Glomerular visceral epithelial cell (primary cell): Measurements from ENCODE around the gene OPN3.

Source experiments
- DNase-seq: peaks from one replicate; pipeline ENCODE4 v3.0.0-alpha.2; 2016; ENCODE audit errors: extremely low spot score

OPN3 gene

GRCh38 chr1:241646201-241646600 lies 6.0 kb upstream of the OPN3 start:
- DNase-seq: no peak

GRCh38 chr1:241645199-241645598 lies 5.0 kb upstream of the OPN3 start:
- DNase-seq: no peak

DNA sequence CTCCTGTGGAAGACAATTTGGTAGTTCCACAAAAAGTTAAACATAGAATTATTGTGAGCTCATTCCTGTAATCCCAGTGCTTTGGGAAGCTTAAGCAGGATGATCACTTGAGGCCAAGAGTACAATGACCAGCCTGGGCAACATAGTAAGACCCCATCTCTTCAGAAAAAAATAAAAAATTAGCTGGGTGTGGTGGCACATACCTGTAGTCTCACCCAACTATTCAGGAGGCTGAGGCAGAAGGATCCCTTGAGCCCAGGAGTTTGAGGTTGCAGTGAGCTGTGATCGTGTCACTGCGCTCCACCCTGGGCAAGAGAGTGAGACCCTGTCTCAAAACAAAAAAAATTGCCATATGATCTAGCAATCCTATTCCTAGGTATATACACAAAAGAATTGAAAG lies 4.1 kb upstream of the OPN3 start:
- no peak for DNase-seq

DNA sequence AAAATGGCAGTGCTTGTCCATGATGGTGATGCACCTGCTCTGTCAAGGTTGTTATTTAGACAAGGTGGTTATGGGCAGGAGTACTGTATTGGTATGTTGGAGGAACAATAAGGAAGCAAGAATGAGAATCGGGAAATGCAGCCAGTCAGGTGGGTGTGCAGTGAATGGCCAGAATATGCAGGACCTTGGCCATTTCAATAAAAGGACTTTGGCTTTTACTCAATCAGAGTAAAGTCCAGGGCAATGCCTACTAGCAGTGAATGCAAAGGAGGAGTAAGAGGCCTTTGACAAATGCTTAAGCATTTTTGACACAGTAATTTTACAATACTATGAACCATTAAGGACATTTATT lies 2.4 kb upstream of the OPN3 start:
- no peak for DNase-seq

GRCh38 chr1:241641773-241642592 lies 1.8 kb upstream of the OPN3 start:
- DNase-seq: no peak

- no peak for DNase-seq
Observed at GRCh38 chr1:241640867-241641622, 876 bp upstream of the OPN3 start.

- peak; percentile 71 for DNase-seq
Observed at GRCh38 chr1:241639623-241640148, 483 bp downstream of the OPN3 start.

- no peak for DNase-seq
Observed at GRCh38 chr1:241638909-241639622, 1.1 kb downstream of the OPN3 start.

DNA sequence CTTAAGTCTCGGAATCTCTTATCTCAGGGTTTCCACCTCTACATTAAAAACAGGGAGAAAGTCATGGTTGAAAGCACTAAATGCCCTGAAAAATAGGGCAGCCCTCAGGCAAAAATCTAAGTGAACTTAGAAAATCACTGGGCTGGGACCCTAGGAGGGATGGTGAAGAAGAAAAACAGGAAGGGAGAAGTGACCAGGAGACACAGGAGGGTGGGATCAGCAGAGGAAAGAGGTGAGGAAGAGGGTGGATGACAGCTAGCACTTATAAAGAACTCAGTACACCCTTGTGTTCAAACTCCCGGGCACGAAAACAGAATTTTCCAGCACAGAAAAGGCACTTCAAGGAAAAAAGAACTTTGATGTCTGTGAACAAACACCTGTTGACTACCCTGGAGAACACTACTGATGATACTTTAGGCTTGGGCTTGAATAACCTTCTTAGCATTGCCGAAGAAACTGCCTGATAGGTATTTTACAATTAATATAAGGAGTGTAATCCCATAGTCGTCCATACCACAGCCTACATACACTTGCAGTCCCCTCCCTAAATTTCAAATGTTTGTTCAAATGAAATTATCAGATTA lies 2.0 kb downstream of the OPN3 start:
- no peak for DNase-seq

GRCh38 chr1:241637604-241638003 lies 2.6 kb downstream of the OPN3 start:
- no peak for DNase-seq

DNA sequence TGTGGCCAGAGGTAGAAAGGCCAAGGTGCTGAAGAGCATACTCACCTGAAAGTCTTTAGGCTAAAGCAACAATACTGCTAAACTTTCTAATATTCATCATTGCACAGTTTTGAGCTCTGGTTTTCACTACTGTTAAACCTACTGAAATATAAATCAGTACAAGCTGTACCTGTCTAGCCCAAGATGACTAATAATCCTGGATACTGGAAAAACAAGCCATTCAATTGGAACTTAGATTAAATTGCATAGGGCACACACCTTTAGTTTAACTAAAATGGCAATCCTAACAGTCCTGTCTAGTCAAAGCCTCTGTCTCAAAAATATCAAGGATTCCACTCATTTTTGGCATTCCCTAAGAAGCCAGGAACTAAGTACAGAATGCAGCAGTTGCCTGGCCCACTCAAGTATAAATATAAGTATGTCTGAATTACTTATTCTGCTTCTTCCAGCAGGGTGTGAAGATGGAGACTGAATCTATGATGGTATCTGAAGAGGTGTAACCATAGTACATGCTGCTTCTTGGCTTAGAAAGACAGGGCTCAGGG lies 3.1 kb downstream of the OPN3 start:
- no peak for DNase-seq

- no peak for DNase-seq
Observed at GRCh38 chr1:241636291-241636690, 3.9 kb downstream of the OPN3 start.

DNA sequence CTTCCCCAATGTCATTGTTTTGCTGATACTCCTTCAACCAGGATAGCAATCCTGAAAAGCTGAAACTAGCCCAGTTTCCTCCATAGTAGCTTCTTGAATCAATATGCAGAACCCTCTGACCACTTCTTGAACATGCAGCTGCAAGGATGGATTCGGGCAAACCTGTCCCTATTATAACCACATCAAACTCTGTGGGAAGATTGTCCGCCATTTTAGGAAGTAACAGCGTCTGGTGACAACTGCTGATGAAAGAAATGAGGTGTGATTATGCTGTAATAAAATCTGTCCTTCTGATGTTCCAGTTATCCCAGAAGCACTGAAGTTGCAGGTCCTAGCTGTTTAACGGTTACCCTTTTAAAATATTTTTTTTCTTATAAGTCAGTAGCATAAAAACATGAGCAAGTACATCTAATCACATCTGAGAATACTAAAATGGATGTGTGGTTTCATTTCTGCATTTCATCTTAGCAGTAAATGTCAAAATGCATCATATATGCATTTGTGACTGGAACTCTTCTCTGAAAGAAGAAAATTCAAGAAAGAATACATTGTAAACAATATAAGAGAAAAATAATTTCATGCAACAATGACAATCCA lies 4.5 kb downstream of the OPN3 start:
- no peak for DNase-seq

- no peak for DNase-seq
Observed at GRCh38 chr1:241632987-241633386, 7.2 kb downstream of the OPN3 start.

GRCh38 chr1:241631674-241632073 lies 8.5 kb downstream of the OPN3 start:
- no peak for DNase-seq

GRCh38 chr1:241630899-241631298 lies 9.3 kb downstream of the OPN3 start:
- DNase-seq: no peak

- DNase-seq: no peak
Observed at GRCh38 chr1:241630476-241630875, 9.7 kb downstream of the OPN3 start.

- DNase-seq: no peak
Observed at GRCh38 chr1:241630005-241630404, 10.2 kb downstream of the OPN3 start.

- DNase-seq: peak; percentile 73
Observed at GRCh38 chr1:241627453-241628259, 12.5 kb downstream of the OPN3 start.

- DNase-seq: no peak
Observed at GRCh38 chr1:241624935-241625334, 15.2 kb downstream of the OPN3 start.
